GM23338 (cell line): ENCODE results near the gene PIGS.

Experiments
- CREB1 ChIP-seq: fragments of 250-450 bp; sonication (Bioruptor Pico); IDR thresholded peaks from 2 replicates; pipeline ENCODE4 v1.5.0; 2020; ENCODE audit warnings: low read depth, mild to moderate bottlenecking, moderate library complexity
- ETS1 ChIP-seq: IDR thresholded peaks from 2 replicates; pipeline ENCODE4 v1.6.1; 2016; ENCODE audit warnings: antibody characterized with exemption
- EZH2 ChIP-seq: fragments of 200-600 bp; sonication (generic); IDR thresholded peaks from one replicate; pipeline ENCODE4 v1.8.0; 2017; ENCODE audit warnings: antibody characterized with exemption, mild to moderate bottlenecking, low read depth; ENCODE audit not compliant: unreplicated experiment
- EZH2phosphoT487 ChIP-seq: fragments of 200-600 bp; sonication (generic); IDR thresholded peaks from one replicate; pipeline ENCODE4 v1.8.1; 2018; ENCODE audit warnings: antibody characterized with exemption; ENCODE audit not compliant: unreplicated experiment
- JUNB ChIP-seq: IDR thresholded peaks from one replicate; pipeline ENCODE4 v1.6.1; 2016; ENCODE audit warnings: antibody characterized with exemption; ENCODE audit not compliant: unreplicated experiment
- NANOG ChIP-seq: IDR thresholded peaks from 2 replicates; pipeline ENCODE4 v1.6.1; 2016; ENCODE audit warnings: antibody characterized with exemption, borderline replicate concordance
- POLR2AphosphoS5 ChIP-seq: IDR thresholded peaks from 2 replicates; pipeline ENCODE4 v1.6.1; 2016; ENCODE audit warnings: antibody characterized with exemption, low read depth
- STAT1 ChIP-seq: IDR thresholded peaks from one replicate; pipeline ENCODE4 v1.6.1; 2016; ENCODE audit warnings: antibody characterized with exemption; ENCODE audit not compliant: unreplicated experiment
- ZNF114 ChIP-seq: fragments of 250-450 bp; sonication (Bioruptor Pico); IDR thresholded peaks from 2 replicates; pipeline ENCODE4 v1.5.0; 2020; ENCODE audit warnings: mild to moderate bottlenecking, moderate library complexity
- ZNF331 ChIP-seq: fragments of 250-450 bp; sonication (Bioruptor Pico); IDR thresholded peaks from 2 replicates; pipeline ENCODE4 v1.5.0; 2020; ENCODE audit warnings: low read depth, mild to moderate bottlenecking, moderate library complexity
- TF ChIP-seq, protein P1 (sequence below), 2 experiments: fragments of 200-600 bp in 1 of 2; sonication (generic) in 1 of 2; conservative IDR thresholded peaks; 2 replicates each; pipeline versions ENCODE4 v1.5.1 to v1.6.1; 2016 to 2017; ENCODE audit warnings: antibody characterized with exemption in 2 of 2, low read depth in 2 of 2, mild to moderate bottlenecking in 2 of 2, moderate library complexity in 1 of 2
- TF ChIP-seq, protein P2 (sequence below): IDR thresholded peaks from one replicate; pipeline ENCODE4 v1.6.1; 2018; ENCODE audit warnings: antibody characterized with exemption; ENCODE audit not compliant: unreplicated experiment
- TF ChIP-seq, protein P3 (sequence below): fragments of 250-450 bp; sonication (Bioruptor Pico); IDR thresholded peaks from 2 replicates; pipeline ENCODE4 v1.5.0; 2020; ENCODE audit warnings: mild to moderate bottlenecking, moderate library complexity

DNA sequence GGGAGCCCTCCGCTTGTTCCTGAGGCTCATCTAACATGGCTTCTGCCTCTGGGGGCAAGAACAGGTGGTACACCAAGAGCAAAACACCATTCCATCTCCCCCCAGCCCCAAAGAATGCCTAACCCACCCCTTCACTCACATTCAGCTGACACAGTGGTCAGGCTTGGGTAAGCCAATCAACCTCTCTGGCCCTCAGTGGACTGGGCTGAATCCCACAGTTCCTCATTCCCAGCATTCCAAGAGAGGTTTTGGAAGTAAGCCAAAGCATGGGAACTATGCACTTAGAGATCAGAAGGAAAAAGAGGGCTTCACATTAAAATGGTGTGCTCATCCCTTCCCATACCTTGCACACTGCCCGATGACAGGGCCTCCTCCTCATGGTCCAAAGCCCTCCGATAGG lies 7.8 kb downstream of the PIGS start:
- TF ChIP-seq, protein P1, sequence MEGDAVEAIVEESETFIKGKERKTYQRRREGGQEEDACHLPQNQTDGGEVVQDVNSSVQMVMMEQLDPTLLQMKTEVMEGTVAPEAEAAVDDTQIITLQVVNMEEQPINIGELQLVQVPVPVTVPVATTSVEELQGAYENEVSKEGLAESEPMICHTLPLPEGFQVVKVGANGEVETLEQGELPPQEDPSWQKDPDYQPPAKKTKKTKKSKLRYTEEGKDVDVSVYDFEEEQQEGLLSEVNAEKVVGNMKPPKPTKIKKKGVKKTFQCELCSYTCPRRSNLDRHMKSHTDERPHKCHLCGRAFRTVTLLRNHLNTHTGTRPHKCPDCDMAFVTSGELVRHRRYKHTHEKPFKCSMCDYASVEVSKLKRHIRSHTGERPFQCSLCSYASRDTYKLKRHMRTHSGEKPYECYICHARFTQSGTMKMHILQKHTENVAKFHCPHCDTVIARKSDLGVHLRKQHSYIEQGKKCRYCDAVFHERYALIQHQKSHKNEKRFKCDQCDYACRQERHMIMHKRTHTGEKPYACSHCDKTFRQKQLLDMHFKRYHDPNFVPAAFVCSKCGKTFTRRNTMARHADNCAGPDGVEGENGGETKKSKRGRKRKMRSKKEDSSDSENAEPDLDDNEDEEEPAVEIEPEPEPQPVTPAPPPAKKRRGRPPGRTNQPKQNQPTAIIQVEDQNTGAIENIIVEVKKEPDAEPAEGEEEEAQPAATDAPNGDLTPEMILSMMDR (conservative IDR thresholded peaks at IDR 0.05; ENCODE audit: low read depth in 2 of 2), result no peak
- TF ChIP-seq ETS1 (no peak), JUNB (no peak), POLR2AphosphoS5 (no peak), ZNF114 (CRISPR knock-in tag) (no peak), EZH2 (no peak), CREB1 (CRISPR knock-in tag) (no peak), EZH2phosphoT487 (no peak), NANOG (no peak), STAT1 (no peak), ZNF331 (no peak)
- TF ChIP-seq, protein P2, sequence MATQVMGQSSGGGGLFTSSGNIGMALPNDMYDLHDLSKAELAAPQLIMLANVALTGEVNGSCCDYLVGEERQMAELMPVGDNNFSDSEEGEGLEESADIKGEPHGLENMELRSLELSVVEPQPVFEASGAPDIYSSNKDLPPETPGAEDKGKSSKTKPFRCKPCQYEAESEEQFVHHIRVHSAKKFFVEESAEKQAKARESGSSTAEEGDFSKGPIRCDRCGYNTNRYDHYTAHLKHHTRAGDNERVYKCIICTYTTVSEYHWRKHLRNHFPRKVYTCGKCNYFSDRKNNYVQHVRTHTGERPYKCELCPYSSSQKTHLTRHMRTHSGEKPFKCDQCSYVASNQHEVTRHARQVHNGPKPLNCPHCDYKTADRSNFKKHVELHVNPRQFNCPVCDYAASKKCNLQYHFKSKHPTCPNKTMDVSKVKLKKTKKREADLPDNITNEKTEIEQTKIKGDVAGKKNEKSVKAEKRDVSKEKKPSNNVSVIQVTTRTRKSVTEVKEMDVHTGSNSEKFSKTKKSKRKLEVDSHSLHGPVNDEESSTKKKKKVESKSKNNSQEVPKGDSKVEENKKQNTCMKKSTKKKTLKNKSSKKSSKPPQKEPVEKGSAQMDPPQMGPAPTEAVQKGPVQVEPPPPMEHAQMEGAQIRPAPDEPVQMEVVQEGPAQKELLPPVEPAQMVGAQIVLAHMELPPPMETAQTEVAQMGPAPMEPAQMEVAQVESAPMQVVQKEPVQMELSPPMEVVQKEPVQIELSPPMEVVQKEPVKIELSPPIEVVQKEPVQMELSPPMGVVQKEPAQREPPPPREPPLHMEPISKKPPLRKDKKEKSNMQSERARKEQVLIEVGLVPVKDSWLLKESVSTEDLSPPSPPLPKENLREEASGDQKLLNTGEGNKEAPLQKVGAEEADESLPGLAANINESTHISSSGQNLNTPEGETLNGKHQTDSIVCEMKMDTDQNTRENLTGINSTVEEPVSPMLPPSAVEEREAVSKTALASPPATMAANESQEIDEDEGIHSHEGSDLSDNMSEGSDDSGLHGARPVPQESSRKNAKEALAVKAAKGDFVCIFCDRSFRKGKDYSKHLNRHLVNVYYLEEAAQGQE, result no peak
- TF ChIP-seq, protein P3, sequence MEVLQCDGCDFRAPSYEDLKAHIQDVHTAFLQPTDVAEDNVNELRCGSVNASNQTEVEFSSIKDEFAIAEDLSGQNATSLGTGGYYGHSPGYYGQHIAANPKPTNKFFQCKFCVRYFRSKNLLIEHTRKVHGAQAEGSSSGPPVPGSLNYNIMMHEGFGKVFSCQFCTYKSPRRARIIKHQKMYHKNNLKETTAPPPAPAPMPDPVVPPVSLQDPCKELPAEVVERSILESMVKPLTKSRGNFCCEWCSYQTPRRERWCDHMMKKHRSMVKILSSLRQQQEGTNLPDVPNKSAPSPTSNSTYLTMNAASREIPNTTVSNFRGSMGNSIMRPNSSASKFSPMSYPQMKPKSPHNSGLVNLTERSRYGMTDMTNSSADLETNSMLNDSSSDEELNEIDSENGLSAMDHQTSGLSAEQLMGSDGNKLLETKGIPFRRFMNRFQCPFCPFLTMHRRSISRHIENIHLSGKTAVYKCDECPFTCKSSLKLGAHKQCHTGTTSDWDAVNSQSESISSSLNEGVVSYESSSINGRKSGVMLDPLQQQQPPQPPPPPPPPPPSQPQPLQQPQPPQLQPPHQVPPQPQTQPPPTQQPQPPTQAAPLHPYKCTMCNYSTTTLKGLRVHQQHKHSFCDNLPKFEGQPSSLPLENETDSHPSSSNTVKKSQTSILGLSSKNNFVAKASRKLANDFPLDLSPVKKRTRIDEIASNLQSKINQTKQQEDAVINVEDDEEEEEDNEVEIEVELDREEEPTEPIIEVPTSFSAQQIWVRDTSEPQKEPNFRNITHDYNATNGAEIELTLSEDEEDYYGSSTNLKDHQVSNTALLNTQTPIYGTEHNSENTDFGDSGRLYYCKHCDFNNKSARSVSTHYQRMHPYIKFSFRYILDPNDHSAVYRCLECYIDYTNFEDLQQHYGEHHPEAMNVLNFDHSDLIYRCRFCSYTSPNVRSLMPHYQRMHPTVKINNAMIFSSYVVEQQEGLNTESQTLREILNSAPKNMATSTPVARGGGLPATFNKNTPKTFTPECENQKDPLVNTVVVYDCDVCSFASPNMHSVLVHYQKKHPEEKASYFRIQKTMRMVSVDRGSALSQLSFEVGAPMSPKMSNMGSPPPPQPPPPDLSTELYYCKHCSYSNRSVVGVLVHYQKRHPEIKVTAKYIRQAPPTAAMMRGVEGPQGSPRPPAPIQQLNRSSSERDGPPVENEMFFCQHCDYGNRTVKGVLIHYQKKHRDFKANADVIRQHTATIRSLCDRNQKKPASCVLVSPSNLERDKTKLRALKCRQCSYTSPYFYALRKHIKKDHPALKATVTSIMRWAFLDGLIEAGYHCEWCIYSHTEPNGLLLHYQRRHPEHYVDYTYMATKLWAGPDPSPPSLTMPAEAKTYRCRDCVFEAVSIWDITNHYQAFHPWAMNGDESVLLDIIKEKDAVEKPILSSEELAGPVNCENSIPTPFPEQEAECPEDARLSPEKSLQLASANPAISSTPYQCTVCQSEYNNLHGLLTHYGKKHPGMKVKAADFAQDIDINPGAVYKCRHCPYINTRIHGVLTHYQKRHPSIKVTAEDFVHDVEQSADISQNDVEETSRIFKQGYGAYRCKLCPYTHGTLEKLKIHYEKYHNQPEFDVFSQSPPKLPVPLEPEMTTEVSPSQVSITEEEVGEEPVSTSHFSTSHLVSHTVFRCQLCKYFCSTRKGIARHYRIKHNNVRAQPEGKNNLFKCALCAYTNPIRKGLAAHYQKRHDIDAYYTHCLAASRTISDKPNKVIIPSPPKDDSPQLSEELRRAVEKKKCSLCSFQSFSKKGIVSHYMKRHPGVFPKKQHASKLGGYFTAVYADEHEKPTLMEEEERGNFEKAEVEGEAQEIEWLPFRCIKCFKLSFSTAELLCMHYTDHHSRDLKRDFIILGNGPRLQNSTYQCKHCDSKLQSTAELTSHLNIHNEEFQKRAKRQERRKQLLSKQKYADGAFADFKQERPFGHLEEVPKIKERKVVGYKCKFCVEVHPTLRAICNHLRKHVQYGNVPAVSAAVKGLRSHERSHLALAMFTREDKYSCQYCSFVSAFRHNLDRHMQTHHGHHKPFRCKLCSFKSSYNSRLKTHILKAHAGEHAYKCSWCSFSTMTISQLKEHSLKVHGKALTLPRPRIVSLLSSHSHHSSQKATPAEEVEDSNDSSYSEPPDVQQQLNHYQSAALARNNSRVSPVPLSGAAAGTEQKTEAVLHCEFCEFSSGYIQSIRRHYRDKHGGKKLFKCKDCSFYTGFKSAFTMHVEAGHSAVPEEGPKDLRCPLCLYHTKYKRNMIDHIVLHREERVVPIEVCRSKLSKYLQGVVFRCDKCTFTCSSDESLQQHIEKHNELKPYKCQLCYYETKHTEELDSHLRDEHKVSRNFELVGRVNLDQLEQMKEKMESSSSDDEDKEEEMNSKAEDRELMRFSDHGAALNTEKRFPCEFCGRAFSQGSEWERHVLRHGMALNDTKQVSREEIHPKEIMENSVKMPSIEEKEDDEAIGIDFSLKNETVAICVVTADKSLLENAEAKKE (CRISPR knock-in tag), result no peak
